ENCODE data around the gene LRP1-AS. TPM values are rescaled to one million over a fixed set of nuclear protein-coding genes. Genes with fewer than 3 reads are reported as not detected.

LRP1-AS gene
- total RNA-seq, 1 experiment from 2014 or later = not detected

- no peaks in the 10 kb centered on the region for H3K27me3 Mint-ChIP-seq (ENCODE audit: low read depth)
- H3K36me3 Mint-ChIP-seq = peaks cover 15% of the 10 kb centered on the region
- H3K4me1 Mint-ChIP-seq = peaks cover 15% of the 10 kb centered on the region
- H3K4me3 Mint-ChIP-seq = no peak overlapping the region
- TF ChIP-seq NR3C1 (CRISPR knock-in tag; conservative IDR thresholded peaks at IDR 0.05; ENCODE audit: low read depth) (no peak), ESRRA (CRISPR knock-in tag; IDR thresholded peaks at IDR 0.05; ENCODE audit: borderline replicate concordance) (no peak), PRDM15 (CRISPR knock-in tag; IDR thresholded peaks at IDR 0.05) (no peak), PREB (CRISPR knock-in tag; IDR thresholded peaks at IDR 0.05; ENCODE audit: borderline replicate concordance) (no peak), ZNF138 (CRISPR knock-in tag; conservative IDR thresholded peaks at IDR 0.05) (no peak), IRF2 (CRISPR knock-in tag; IDR thresholded peaks at IDR 0.05; ENCODE audit: borderline replicate concordance, low read depth) (no peak), CTCF (IDR thresholded peaks at IDR 0.05) (no peak)
- no peak overlapping the region for H3K27ac Mint-ChIP-seq
- ChIA-PET POLR2A (interaction anchor here (0.5 kb wide), 1 partner anchor 11 kb away, joined by 3 read pairs; no protein-coding TSS in a partner anchor), CTCF (interaction anchor here (1.1 to 2.6 kb wide), 4 partner anchors 12 to 19 kb away, joined by 3 to 14 read pairs (median 4); no protein-coding TSS in a partner anchor)
- DNase-seq (ENCODE audit: low spot score) = no peak
- H3K9me3 Mint-ChIP-seq = no peaks in the 10 kb centered on the region
- ATAC-seq = no peak
These were observed 42.2 kb downstream of the LRP1-AS start for GRCh38 chr12:57105011-57105753.

- Mint-ChIP-seq H3K27me3 (ENCODE audit: low read depth) (no peaks in the 10 kb centered on the region), H3K4me3 (no peak overlapping the region), H3K27ac (no peak overlapping the region), H3K9me3 (no peaks in the 10 kb centered on the region), H3K4me1 (peaks cover 8% of the 10 kb centered on the region), H3K36me3 (peaks cover 20% of the 10 kb centered on the region)
- TF ChIP-seq KAT7 (CRISPR knock-in tag; IDR thresholded peaks at IDR 0.05; ENCODE audit: borderline replicate concordance) = no peak
- TF ChIP-seq ZNF532 (CRISPR knock-in tag; IDR thresholded peaks at IDR 0.05; ENCODE audit: borderline replicate concordance) = no peak
- no peak for TF ChIP-seq FOXP4 (CRISPR knock-in tag; IDR thresholded peaks at IDR 0.05)
- TF ChIP-seq GTF2I (CRISPR knock-in tag; conservative IDR thresholded peaks at IDR 0.05) = no peak
- ATAC-seq = no peak
- no peak for DNase-seq (ENCODE audit: low spot score)
- ChIA-PET POLR2A (interaction anchor here (0.5 to 0.8 kb wide), 2 partner anchors 11 to 12 kb away, joined by 3 to 5 read pairs; no protein-coding TSS in a partner anchor), CTCF (interaction anchor here (1.1 to 2.7 kb wide), 4 partner anchors 13 to 35 kb away, joined by 3 to 6 read pairs (median 4); no protein-coding TSS in a partner anchor)
These were observed 43.0 kb downstream of the LRP1-AS start for GRCh38 chr12:57104292-57104910.

All from WTC11 (cell line).